ENCODE results near the gene GAB3. TPM values are rescaled to one million over a fixed set of nuclear protein-coding genes. Genes with fewer than 3 reads are reported as not detected.

GAB3 gene
- total RNA-seq, 1 experiment from 2014 or later: 0.09 TPM

- TF ChIP-seq CTCF (conservative IDR thresholded peaks at IDR 0.05; ENCODE audit: low read depth, low read length): no peak
- no peak for TF ChIP-seq EZH2 (IDR thresholded peaks at IDR 0.05; ENCODE audit: borderline replicate concordance, low read depth, low read length, poor library complexity, severe bottlenecking)
- Histone ChIP-seq H3K27ac (ENCODE audit: low read depth, low read length, poor library complexity, severe bottlenecking) (no peak overlapping the region), H3K4me1 (ENCODE audit: insufficient read depth, low read length, poor library complexity, severe bottlenecking) (no peaks in the 10 kb centered on the region), H3K36me3 (ENCODE audit: insufficient read depth, low read length, poor library complexity, severe bottlenecking) (no peaks in the 10 kb centered on the region), H3K4me3 (ENCODE audit: low read depth, low read length, poor library complexity, severe bottlenecking) (no peak overlapping the region), H3K27me3 (replicated peaks; ENCODE audit: insufficient read depth, low read depth, low read length, poor library complexity) (no peaks in the 10 kb centered on the region), H3K9me3 (ENCODE audit: low read depth, low read length, poor library complexity, severe bottlenecking) (no peaks in the 10 kb centered on the region)
- no TSS peak for BruUV-seq (replicated peaks)
- intact Hi-C loops (cut with micrococcal nuclease; ENCODE audit: unreplicated experiment): no loop called here
- CTCF ChIA-PET: no interaction called here
- POLR2A ChIA-PET (ENCODE audit: low non-redundant PET): no interaction called here
- DNase-seq (ENCODE audit: low spot score): no peak
Observed at GRCh38 chrX:154735695-154736393, 15.0 kb downstream of the GAB3 start.

- POLR2A ChIA-PET (ENCODE audit: low non-redundant PET): no interaction called here
- BruUV-seq (replicated peaks): no TSS peak
- CTCF ChIA-PET: no interaction called here
- Histone ChIP-seq H3K36me3 (ENCODE audit: insufficient read depth, low read length, poor library complexity, severe bottlenecking) (no peaks in the 10 kb centered on the region), H3K4me3 (ENCODE audit: low read depth, low read length, poor library complexity, severe bottlenecking) (no peak overlapping the region), H3K27ac (ENCODE audit: low read depth, low read length, poor library complexity, severe bottlenecking) (no peak overlapping the region), H3K4me1 (ENCODE audit: insufficient read depth, low read length, poor library complexity, severe bottlenecking) (no peaks in the 10 kb centered on the region), H3K9me3 (ENCODE audit: low read depth, low read length, poor library complexity, severe bottlenecking) (no peaks in the 10 kb centered on the region), H3K27me3 (replicated peaks; ENCODE audit: insufficient read depth, low read depth, low read length, poor library complexity) (no peaks in the 10 kb centered on the region)
- no peak for DNase-seq (ENCODE audit: low spot score)
- intact Hi-C loops (cut with micrococcal nuclease; ENCODE audit: unreplicated experiment): no loop called here
- TF ChIP-seq EZH2 (IDR thresholded peaks at IDR 0.05; ENCODE audit: borderline replicate concordance, low read depth, low read length, poor library complexity, severe bottlenecking) (no peak), CTCF (conservative IDR thresholded peaks at IDR 0.05; ENCODE audit: low read depth, low read length) (no peak)
Observed at GRCh38 chrX:154734061-154734781, 16.7 kb downstream of the GAB3 start.

GRCh38 chrX:154733066-154733425 lies 17.8 kb downstream of the GAB3 start:
- Histone ChIP-seq H3K36me3 (ENCODE audit: insufficient read depth, low read length, poor library complexity, severe bottlenecking) (no peaks in the 10 kb centered on the region), H3K27ac (ENCODE audit: low read depth, low read length, poor library complexity, severe bottlenecking) (no peak overlapping the region), H3K27me3 (replicated peaks; ENCODE audit: insufficient read depth, low read depth, low read length, poor library complexity) (no peaks in the 10 kb centered on the region), H3K4me3 (ENCODE audit: low read depth, low read length, poor library complexity, severe bottlenecking) (no peak overlapping the region), H3K4me1 (ENCODE audit: insufficient read depth, low read length, poor library complexity, severe bottlenecking) (no peaks in the 10 kb centered on the region), H3K9me3 (ENCODE audit: low read depth, low read length, poor library complexity, severe bottlenecking) (no peaks in the 10 kb centered on the region)
- TF ChIP-seq CTCF (conservative IDR thresholded peaks at IDR 0.05; ENCODE audit: low read depth, low read length): no peak
- TF ChIP-seq EZH2 (IDR thresholded peaks at IDR 0.05; ENCODE audit: borderline replicate concordance, low read depth, low read length, poor library complexity, severe bottlenecking): no peak
- no TSS peak for BruUV-seq (replicated peaks)
- POLR2A ChIA-PET (ENCODE audit: low non-redundant PET): no interaction called here
- intact Hi-C loops (cut with micrococcal nuclease; ENCODE audit: unreplicated experiment): no loop called here
- DNase-seq (ENCODE audit: low spot score): no peak
- CTCF ChIA-PET: no interaction called here
